K562 (cell line): ENCODE results near the gene ARL10.

Source experiments
- CHD4 ChIP-seq: fragments of 200-600 bp; sonication (generic); IDR thresholded peaks from 3 replicates; pipeline ENCODE4 v1.6.1; 2012; ENCODE audit warnings: low read depth, mild to moderate bottlenecking, mixed read lengths, low read length, inconsistent platforms; ENCODE audit not compliant: insufficient read depth, insufficient replicate concordance, poor library complexity, severe bottlenecking
- MAFK ChIP-seq: IDR thresholded peaks from 2 replicates; pipeline ENCODE4 v1.6.1; 2011; ENCODE audit warnings: low read length, improper control_type of control experiment
- NFIC ChIP-seq: fragments of 450-650 bp; IDR thresholded peaks from 2 replicates; pipeline ENCODE4 v1.6.1; 2017; ENCODE audit warnings: mild to moderate bottlenecking, inconsistent platforms
- NR2F6 ChIP-seq: fragments of 450-650 bp; formaldehyde crosslinking; IDR thresholded peaks from 2 replicates; pipeline ENCODE4 v1.4.0; 2020; ENCODE audit warnings: mild to moderate bottlenecking
- POLR2A ChIP-seq: fragments of 450-650 bp; conservative IDR thresholded peaks from 2 replicates; pipeline ENCODE4 v1.6.1; 2016
- POLR3A ChIP-seq: IDR thresholded peaks from 2 replicates; pipeline ENCODE4 v1.6.1; 2011; ENCODE audit warnings: borderline replicate concordance, mild to moderate bottlenecking, moderate library complexity; ENCODE audit not compliant: insufficient read length, insufficient read depth; ENCODE audit errors: extremely low read depth

DNA sequence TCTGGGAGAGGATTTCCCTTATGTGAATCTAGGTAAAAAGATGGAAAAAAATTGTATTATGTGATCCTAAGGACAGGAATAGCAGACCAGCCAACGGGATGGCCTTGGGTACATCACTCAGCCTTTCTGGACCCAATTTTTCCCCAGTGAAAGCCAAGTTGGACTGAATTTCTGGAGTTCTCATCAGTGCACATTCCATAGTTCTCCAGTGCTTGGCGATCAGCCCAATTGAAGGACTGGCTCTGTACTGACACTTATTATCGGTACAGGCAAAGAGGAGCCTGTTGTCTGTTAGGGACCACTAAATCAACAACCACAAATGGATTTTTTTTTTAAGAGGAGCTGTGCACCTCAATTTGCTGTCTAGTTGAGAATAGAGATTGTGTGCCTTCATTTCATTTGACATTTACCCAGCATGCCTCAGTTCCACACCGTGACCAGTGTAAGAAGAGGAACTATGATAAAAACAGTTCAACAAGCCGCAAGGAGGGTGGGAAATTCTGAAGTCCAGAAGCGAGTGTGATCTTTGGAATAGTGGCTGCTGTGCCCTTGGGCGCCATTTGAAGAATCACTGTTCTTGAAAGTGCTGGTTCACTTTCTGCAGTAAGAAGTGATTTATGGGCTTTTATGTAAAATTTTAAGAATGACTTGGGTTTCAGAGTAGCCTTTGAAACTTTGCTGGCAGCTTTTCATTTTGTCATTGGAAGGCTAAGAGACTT lies 8.0 kb downstream of the ARL10 start:
- TF ChIP-seq CHD4 = no peak
- no peak for TF ChIP-seq POLR3A
- no peak for TF ChIP-seq POLR2A
- TF ChIP-seq MAFK = no peak
- TF ChIP-seq NR2F6 (CRISPR knock-in tag) = no peak
- TF ChIP-seq NFIC = 0 out of 2 replicates have a peak, but pooled peaks have one; percentile 19
